Right lobe of liver (tissue), 6 donors: Measurements from ENCODE around the gene SDF4. TPM values are rescaled to one million over a fixed set of nuclear protein-coding genes. Genes with fewer than 3 reads are reported as not detected.

Experiments
- ATAC-seq, 4 donors: fragments of 200-7000 bp; cut with Tn5 transposase; one replicate each; pipeline ENCODE4 v1.9.1; 2020; ENCODE audit warnings: mild to moderate bottlenecking in 4 of 4, moderate library complexity in 4 of 4
- DNase-seq, 3 donors: peaks; one replicate each; pipeline ENCODE4 v3.0.0-alpha.2; 2020
- H3K27ac ChIP-seq, 3 donors: fragments of 200-600 bp; one replicate each; pipeline ENCODE4 v1.8.0; 2022
- H3K27me3 ChIP-seq, 2 donors: fragments of 200-600 bp; one replicate each; pipeline ENCODE4 v1.8.0; 2022
- H3K36me3 ChIP-seq, 4 donors: fragments of 200-600 bp; sonication (generic) in 1 of 4; one replicate each; pipeline versions ENCODE4 v1.5.1 to v1.8.0; 2017 to 2022; ENCODE audit warnings: control low read depth in 1 of 4
- H3K4me1 ChIP-seq, 4 donors: fragments of 200-600 bp; sonication (generic) in 1 of 4; one replicate each; pipeline versions ENCODE4 v1.5.1 to v1.8.0; 2017 to 2022; ENCODE audit warnings: control low read depth in 1 of 4
- H3K4me3 ChIP-seq, 3 donors: fragments of 200-600 bp; one replicate each; pipeline ENCODE4 v1.8.0; 2022
- H3K9me3 ChIP-seq, 4 donors: fragments of 200-600 bp; sonication (generic) in 1 of 4; one replicate each; pipeline versions ENCODE4 v1.5.1 to v1.8.0; 2017 to 2022; ENCODE audit warnings: control low read depth in 1 of 4
- CTCF ChIP-seq, 4 donors: fragments of 200-600 bp in 3 of 4; fragments of 450-650 bp in 1 of 4; IDR thresholded peaks; one replicate each; pipeline versions ENCODE4 v1.5.1 to v1.8.0; 2016 to 2022; ENCODE audit warnings: antibody characterized with exemption in 4 of 4, mild to moderate bottlenecking in 2 of 4
- POLR2A ChIP-seq: fragments of 450-650 bp; IDR thresholded peaks from one replicate; pipeline ENCODE4 v1.6.1; 2017; ENCODE audit warnings: antibody characterized with exemption, mild to moderate bottlenecking
- WGBS: methylation state at CpG from one replicate; pipeline ENCODE4 v1.1.6; 2018; ENCODE audit warnings: low coverage, low lambda C conversion rate; ENCODE audit not compliant: insufficient coverage; ENCODE audit errors: missing lambda C conversion rate; 5-methylcytosine and 5-hydroxymethylcytosine counted together
- intact Hi-C, 2 donors: fragments of 100-400 bp; cut with DNase I; formaldehyde crosslinking; loops; one replicate each; pipeline versions ENCODE4 v1.11.2 to v1.14.1; 2022
- total RNA-seq, 6 experiments: library from RNA; depleted of rRNA in 2 of 6; stranded (reverse); fragments of >200 nt in 2 of 6; fragmentation: NEBNext Ultra II Directional in 3 of 6; extraction: Animal tissue kit (Norgen Biotek cat#: 25700) in 3 of 6; gene quantifications; one replicate each; pipeline versions ENCODE4 v1.1.0 to v1.2.4, GENCODE V29; 2016 to 2023
- donor health status: DM: no; HTN: yes; CAD: no.
- donor health status: DM: no; HTN: no; CAD: no.
- donor health status: DM: no; HTN: no; CAD: no.
- donor health status: DM: no; HTN: yes; CAD: no.
- donor health status: DM: no; HTN: yes; CAD: no.

The SDF4 gene
- total RNA-seq, 6 experiments from 2014 or later, result 112 to 148 (median 142) TPM

GRCh38 chr1:1200876-1201810 is 30.7 kb downstream of the SDF4 start:
- Histone ChIP-seq H3K9me3 (no peaks in the 10 kb centered on the region), H3K4me1 (peaks cover 0 to 5% (median 0%) of the 10 kb centered on the region in 4 donors), H3K27me3 (peaks cover 0 to 3% of the 10 kb centered on the region in 2 donors), H3K36me3 (no peaks in the 10 kb centered on the region), H3K27ac (no peak overlapping the region), H3K4me3 (peak overlapping the region; percentile 6 to 32 (median 12))
- peak; percentile 6 to 66 (median 28) for ATAC-seq
- peak in 2 of 3 donors; percentile 62 to 69 for DNase-seq
- TF ChIP-seq POLR2A (no peak), CTCF (IDR thresholded peaks at IDR 0.05) (no peak)
- 0% methylated on average over 7 of the region's 109 CpGs for WGBS
- intact Hi-C loops, result no loop called here

GRCh38 chr1:1199961-1200875 is 31.6 kb downstream of the SDF4 start:
- intact Hi-C loops, result no loop called here
- TF ChIP-seq CTCF (IDR thresholded peaks at IDR 0.05), result no peak
- no peak for TF ChIP-seq POLR2A
- Histone ChIP-seq H3K4me3 (no peak overlapping the region), H3K36me3 (no peaks in the 10 kb centered on the region), H3K9me3 (no peaks in the 10 kb centered on the region), H3K27me3 (no peaks in the 10 kb centered on the region), H3K27ac (no peak overlapping the region), H3K4me1 (peaks cover 0 to 3% (median 0%) of the 10 kb centered on the region in 4 donors)
- peak in 2 of 3 donors; percentile 23 to 37 for DNase-seq
- ATAC-seq, result peak in 1 of 4 donors; percentile 11
- WGBS, result 30% methylated on average over 5 of the region's 31 CpGs

GRCh38 chr1:1199141-1199960 is 32.5 kb downstream of the SDF4 start:
- H3K4me1 ChIP-seq, result peaks cover 0 to 3% (median 0%) of the 10 kb centered on the region in 4 donors
- intact Hi-C loops, result no loop called here
- H3K27ac ChIP-seq, result no peak overlapping the region
- no peaks in the 10 kb centered on the region for H3K36me3 ChIP-seq
- WGBS, result 87% methylated on average over 7 of the region's 22 CpGs
- H3K27me3 ChIP-seq, result no peaks in the 10 kb centered on the region
- no peaks in the 10 kb centered on the region for H3K9me3 ChIP-seq
- peak in 1 of 4 donors; percentile 10 for ATAC-seq
- no peak overlapping the region for H3K4me3 ChIP-seq
- peak in 2 of 3 donors; percentile 16 to 50 for DNase-seq
- TF ChIP-seq POLR2A (no peak), CTCF (IDR thresholded peaks at IDR 0.05) (no peak)
